Activated gamma-delta T cell treated with anti-CD3 and anti-CD28 coated beads, Interleukin-2, amount 50 U/mL, for 16 hours (primary cell): ENCODE data around the gene EPOP.
"Not testable (repeated sequence)": the region's sequence is repeated elsewhere in the genome, so short reads cannot be mapped to it uniquely, and the experiment has no call there.

Experiments used
- DNase-seq: peaks from one replicate; pipeline ENCODE4 v3.0.0-alpha.2; 2020; ENCODE audit warnings: low read depth

EPOP gene

DNA sequence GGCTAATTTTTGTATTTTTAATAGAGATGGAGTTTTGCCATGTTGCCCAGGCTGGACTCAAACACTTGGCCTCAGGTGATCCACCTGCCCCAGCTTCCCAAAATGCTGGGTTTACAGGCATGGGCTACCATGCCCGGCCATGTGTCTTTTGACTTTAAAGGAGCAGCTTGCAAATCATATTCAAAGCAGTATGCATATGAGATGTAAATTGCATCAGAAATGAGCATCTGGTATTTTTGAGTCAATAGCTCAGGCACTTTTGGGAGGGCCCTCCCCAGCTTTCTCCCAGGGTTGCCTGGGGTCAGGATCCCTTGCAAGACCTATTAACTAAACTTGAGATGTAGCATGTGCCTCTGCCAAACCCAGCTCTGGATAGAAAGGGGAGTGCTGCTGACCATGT lies 21.5 kb downstream of the EPOP start:
- no peak for DNase-seq

DNA sequence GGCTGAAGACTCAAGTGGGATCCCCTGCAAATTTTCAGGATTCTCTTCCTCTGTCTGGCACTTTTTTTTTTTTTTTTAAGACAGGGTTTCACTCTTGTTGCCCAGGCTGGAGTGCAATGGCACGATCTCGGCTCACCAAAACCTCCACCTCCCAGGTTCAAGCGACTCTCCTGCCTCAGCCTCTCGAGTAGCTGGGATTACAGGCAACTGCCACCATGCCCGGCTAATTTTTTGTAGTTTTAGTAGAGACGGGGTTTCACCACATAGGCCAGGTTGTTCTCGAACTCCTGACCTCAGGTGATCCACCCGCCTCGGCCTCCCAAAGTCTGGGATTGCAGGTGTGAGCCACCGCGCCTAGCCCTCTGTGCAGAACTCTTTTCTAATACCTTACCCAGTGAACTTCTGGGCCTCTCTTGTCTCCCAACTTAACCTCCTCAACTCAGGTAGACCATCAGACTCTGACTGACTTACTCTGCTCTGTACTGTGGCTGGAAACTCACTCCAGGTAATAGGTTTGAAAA lies 24.0 kb downstream of the EPOP start:
- not testable (repeated sequence) for DNase-seq

DNA sequence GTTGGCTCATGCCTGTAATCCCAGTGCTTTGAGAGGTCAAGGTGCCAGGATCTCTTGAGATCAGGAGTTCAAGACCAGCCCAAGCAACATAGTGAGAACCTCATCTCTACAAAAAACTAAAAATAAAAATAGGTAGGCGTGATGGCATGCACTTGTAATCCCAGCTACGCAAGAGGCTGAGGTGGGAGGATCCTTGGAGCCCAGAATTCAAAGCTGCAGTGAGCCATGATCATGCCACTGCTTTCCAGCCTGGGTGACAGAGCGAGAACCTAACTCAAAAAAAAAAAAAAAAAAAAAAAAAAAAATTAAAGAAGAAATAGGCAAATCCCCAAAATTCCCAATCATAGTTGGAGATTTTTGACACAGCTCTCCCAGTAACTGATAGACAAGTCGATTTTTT lies 36.8 kb downstream of the EPOP start:
- DNase-seq: no peak

DNA sequence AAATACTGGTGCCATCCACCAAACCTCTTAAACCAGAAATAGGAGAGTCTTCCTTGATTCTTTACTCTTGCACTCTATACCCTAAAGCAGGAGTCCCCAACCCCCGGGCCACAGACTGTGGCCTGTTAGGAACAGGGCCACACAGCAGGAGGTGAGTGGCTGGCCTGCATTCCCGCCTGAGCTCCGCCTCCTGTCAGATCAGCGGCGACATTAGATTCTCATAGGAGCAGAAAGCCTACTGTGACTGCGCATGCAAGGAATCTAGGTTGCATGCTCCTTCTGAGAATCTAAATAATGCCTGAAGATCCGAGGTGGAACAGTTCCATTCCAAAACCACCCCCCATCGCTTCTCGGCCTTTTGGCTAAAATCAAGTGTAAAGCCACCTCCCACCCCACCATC lies 38.7 kb downstream of the EPOP start:
- DNase-seq: no peak

DNA sequence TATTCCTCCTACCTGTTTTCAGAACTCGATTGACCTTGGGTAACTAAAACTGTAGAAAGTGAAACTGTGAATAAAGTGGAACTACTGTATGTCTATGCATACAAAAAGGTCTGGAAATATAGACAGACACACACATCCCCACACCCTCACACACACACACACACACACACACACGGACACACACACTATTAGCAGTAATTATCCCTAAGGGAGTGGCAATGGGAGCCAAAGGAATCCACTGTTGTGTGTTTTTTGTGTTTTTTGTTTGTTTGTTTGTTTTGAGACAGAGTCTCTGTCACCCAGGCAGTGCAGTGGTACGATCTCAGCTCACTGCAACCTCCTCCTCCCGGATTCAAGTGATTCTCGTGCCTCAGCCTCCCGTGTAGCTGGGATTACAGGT lies 42.4 kb downstream of the EPOP start:
- no peak for DNase-seq

DNA sequence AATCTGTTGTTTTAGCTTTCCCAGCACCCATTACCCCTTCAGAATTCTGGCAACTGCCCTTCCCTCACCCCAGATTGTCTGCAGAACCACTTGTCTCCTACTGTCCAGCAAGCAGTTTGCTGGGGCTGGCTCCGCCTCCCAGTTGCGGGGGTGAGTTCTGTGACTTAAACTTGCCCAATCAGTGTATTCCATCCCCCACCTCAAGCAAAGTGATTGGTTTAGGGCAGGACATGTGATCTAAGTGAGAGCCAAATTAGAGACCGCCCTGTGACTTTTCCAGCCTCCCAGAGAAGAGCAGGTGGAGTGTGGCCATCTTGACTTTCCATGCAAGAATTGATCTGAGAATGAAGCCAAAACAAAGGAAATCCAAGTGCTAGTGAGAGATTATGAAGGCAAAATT lies 46.3 kb downstream of the EPOP start:
- DNase-seq: no peak

GRCh38 chr17:38627957-38628356 lies 46.8 kb downstream of the EPOP start:
- DNase-seq: no peak

GRCh38 chr17:38626606-38627226 lies 48.0 kb downstream of the EPOP start:
- DNase-seq: not testable (repeated sequence)

DNA sequence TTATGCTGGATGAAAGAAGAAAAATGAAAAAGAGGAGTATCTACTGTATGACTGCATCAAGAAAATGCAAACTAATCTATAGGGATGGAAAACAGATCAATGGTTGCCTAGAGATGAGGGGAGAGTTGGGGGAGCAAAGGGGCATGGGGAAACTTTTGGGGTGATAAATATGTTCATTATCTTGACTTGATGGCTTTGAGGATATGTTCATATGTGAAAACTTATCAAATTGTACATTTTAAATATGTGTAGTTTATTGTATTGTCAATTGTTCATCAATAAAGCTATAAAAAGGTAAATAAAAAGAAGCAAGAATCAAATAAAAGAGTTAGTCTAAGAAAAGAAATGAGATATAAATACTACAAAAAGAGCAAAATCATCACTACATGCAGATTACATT lies 49.3 kb downstream of the EPOP start:
- no peak for DNase-seq

DNA sequence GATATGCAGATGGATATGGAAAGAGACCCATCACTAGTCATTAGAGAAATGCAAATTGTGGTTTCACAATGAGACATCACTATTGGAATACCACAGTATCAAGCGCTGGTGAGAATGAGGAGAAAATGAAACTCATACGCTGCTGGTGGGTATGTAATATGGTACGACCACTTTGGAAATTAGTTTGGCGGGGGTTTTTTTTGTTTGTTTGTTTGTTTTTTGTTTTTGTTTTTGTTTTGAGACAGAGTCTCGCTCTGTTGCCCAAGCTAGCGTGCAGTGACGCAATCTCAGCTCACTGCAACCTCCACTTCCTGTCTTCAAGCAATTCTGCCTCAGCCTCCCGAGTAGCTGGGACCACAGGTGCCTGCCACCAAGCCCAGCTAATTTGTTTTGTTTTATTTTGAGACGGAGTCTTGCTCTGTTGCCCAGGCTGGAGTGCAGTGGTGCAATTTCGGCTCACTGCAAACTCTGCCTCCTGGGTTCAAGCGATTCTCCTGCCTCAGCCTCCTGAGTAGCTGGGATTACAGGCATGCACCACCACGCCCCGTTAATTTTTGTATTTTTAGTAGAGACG lies 49.9 kb downstream of the EPOP start:
- not testable (repeated sequence) for DNase-seq
